PC-9 (cell line): ENCODE data around the gene GPR137. TPM values are rescaled to one million over a fixed set of nuclear protein-coding genes. Genes with fewer than 3 reads are reported as not detected.
A peak's percentile ranks its signal among the peaks of the same experiment; 100 is the strongest.

Source experiments
- Bru-seq: library from RNA; stranded (reverse); fragments of 400-500 nt; gene quantifications from one replicate; lab custom pipeline; 2021; lab: Mats Ljungman, UMichigan
- BruChase-seq, 2 experiments: library from RNA; stranded (reverse); fragments of 400-500 nt; gene quantifications; one replicate each; lab custom pipeline; 2021; lab: Mats Ljungman, UMichigan
- BruUV-seq: library from RNA; stranded (reverse); fragments of 400-500 nt; replicated peaks from 2 replicates; lab custom pipeline; 2021; lab: Mats Ljungman, UMichigan
- CTCF ChIA-PET: fragments of 300-600 bp; sonication (Branson Sonifier 250); formaldehyde crosslinking; loops from one replicate; lab custom pipeline; 2022; ENCODE audit warnings: antibody characterized with exemption; lab: Charles Lee
- POLR2A ChIA-PET: fragments of 300-600 bp; sonication (Branson Sonifier 250); formaldehyde crosslinking; loops from one replicate; lab custom pipeline; 2022; ENCODE audit warnings: antibody characterized with exemption; ENCODE audit not compliant: unreplicated experiment; lab: Charles Lee
- DNase-seq, 2 experiments: peaks; one replicate each; pipeline versions ENCODE4 v3.0.0 to v3.0.0-alpha.2; 2015 to 2022; ENCODE audit warnings: mixed read lengths in 1 of 2
- H2AFZ ChIP-seq: fragments of 200-600 bp; sonication (generic); 2 replicates; pipeline ENCODE4 v1.8.1; 2017; ENCODE audit warnings: antibody characterized with exemption
- H3F3A ChIP-seq: fragments of 200-600 bp; sonication (generic); 2 replicates; pipeline ENCODE4 v1.8.1; 2017; ENCODE audit warnings: antibody characterized with exemption, mild to moderate bottlenecking, low read depth; ENCODE audit not compliant: insufficient read depth
- H3K27ac ChIP-seq: fragments of 200-600 bp; sonication (generic); 2 replicates; pipeline ENCODE4 v1.6.1; 2016; ENCODE audit warnings: mixed run types
- H3K27me3 ChIP-seq: fragments of 200-600 bp; sonication (generic); 2 replicates; pipeline ENCODE4 v1.6.1; 2016; ENCODE audit warnings: low read depth, mixed run types; ENCODE audit not compliant: insufficient read depth
- H3K36me3 ChIP-seq: fragments of 200-600 bp; sonication (generic); 2 replicates; pipeline ENCODE4 v1.6.1; 2016; ENCODE audit warnings: low read depth, mixed run types
- H3K4me1 ChIP-seq: fragments of 200-600 bp; sonication (generic); replicated peaks from 2 replicates; pipeline ENCODE4 v1.6.1; 2016; ENCODE audit warnings: mixed run types; ENCODE audit not compliant: insufficient read depth
- H3K4me2 ChIP-seq: fragments of 200-600 bp; sonication (generic); 2 replicates; pipeline ENCODE4 v1.6.1; 2017; ENCODE audit warnings: mixed run types
- H3K4me3 ChIP-seq: fragments of 200-600 bp; sonication (generic); 2 replicates; pipeline ENCODE4 v1.6.1; 2016; ENCODE audit warnings: mixed run types
- H3K79me2 ChIP-seq: fragments of 200-600 bp; sonication (generic); 2 replicates; pipeline ENCODE4 v1.6.1; 2017; ENCODE audit warnings: low read depth, mixed run types
- H3K9me2 ChIP-seq: fragments of 200-600 bp; sonication (generic); 2 replicates; pipeline ENCODE4 v1.8.1; 2017; ENCODE audit warnings: mild to moderate bottlenecking; ENCODE audit not compliant: insufficient read depth
- H3K9me3 ChIP-seq: fragments of 200-600 bp; sonication (generic); 2 replicates; pipeline ENCODE4 v1.8.1; 2016; ENCODE audit warnings: low read depth; ENCODE audit not compliant: insufficient read depth
- H4K20me1 ChIP-seq: fragments of 200-600 bp; sonication (generic); 2 replicates; pipeline ENCODE4 v1.8.1; 2017; ENCODE audit not compliant: insufficient read depth
- EZH2 ChIP-seq: fragments of 200-600 bp; sonication (generic); IDR thresholded peaks from 2 replicates; pipeline ENCODE4 v1.8.0; 2017; ENCODE audit warnings: antibody characterized with exemption, low read depth
- intact Hi-C: fragments of 100-400 bp; cut with micrococcal nuclease; formaldehyde crosslinking; loops from one replicate; pipeline ENCODE4 v1.10.0; 2022; ENCODE audit not compliant: unreplicated experiment
- long read RNA-seq: library from polyadenylated mRNA; stranded (forward); transcript quantifications from one replicate; pipeline ENCODE4 v2.0.0, GENCODE V29; 2022
- total RNA-seq: library from RNA; stranded (reverse); gene quantifications from 2 replicates; pipeline ENCODE4 v1.2.3, GENCODE V29; 2021
- TF ChIP-seq, protein P1 (sequence below): fragments of 200-600 bp; sonication (generic); conservative IDR thresholded peaks from 2 replicates; pipeline ENCODE4 v1.6.1; 2017; ENCODE audit warnings: mixed run types, antibody characterized with exemption, mild to moderate bottlenecking, moderate library complexity

GPR137 gene
- total RNA-seq = 72.8 and 110 TPM in 2 replicates
- Bru-seq, nascent RNA = percentile 50 among the genes with signal in this experiment
- BruChase-seq, experiment 1, labeled RNA remaining after a 2-hour chase = percentile 65 among the genes with signal in this experiment
- percentile 89 among the genes with signal in this experiment for BruChase-seq, experiment 2, labeled RNA remaining after a 6-hour chase
- long read RNA-seq, transcript GPR137-204 (7 exons, 1,596 nt) = major isoform, 5 of 55 reads
- long read RNA-seq, partial matches to known transcripts = 5 of 55 reads
- long read RNA-seq, other reads (novel, unspliced or antisense) = 40 of 55 reads

- Histone ChIP-seq H3K4me2 (peak within 1 kb of the TSS; percentile 82), H3K27ac (peak within 1 kb of the TSS; percentile 54), H3K4me1 (peaks cover 22% of the 10 kb centered on the region), H2AFZ (peak within 1 kb of the TSS; percentile 83), H3K9me3 (no peaks in the 10 kb centered on the region), H3K9me2 (no peaks in the 10 kb centered on the region), H3K79me2 (peaks cover 15% of the 10 kb centered on the region; the same call in 1 of the 2 replicates), H3K27me3 (no peaks in the 10 kb centered on the region), H3F3A (peaks cover 17% of the 10 kb centered on the region; the same call in 1 of the 2 replicates), H3K4me3 (peak within 1 kb of the TSS; percentile 67), H3K36me3 (no peaks in the 10 kb centered on the region), H4K20me1 (no peaks in the 10 kb centered on the region)
- POLR2A ChIA-PET = interaction anchor here (0.5 to 0.7 kb wide), 5 partner anchors 14 to 319 kb away, joined by 3 to 5 read pairs (median 4); no protein-coding TSS in a partner anchor
- TF ChIP-seq, protein P1, sequence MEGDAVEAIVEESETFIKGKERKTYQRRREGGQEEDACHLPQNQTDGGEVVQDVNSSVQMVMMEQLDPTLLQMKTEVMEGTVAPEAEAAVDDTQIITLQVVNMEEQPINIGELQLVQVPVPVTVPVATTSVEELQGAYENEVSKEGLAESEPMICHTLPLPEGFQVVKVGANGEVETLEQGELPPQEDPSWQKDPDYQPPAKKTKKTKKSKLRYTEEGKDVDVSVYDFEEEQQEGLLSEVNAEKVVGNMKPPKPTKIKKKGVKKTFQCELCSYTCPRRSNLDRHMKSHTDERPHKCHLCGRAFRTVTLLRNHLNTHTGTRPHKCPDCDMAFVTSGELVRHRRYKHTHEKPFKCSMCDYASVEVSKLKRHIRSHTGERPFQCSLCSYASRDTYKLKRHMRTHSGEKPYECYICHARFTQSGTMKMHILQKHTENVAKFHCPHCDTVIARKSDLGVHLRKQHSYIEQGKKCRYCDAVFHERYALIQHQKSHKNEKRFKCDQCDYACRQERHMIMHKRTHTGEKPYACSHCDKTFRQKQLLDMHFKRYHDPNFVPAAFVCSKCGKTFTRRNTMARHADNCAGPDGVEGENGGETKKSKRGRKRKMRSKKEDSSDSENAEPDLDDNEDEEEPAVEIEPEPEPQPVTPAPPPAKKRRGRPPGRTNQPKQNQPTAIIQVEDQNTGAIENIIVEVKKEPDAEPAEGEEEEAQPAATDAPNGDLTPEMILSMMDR = no peak; the same call in 1 of the 2 replicates
- no peak for TF ChIP-seq EZH2
- CTCF ChIA-PET = interaction anchor here (0.6 to 1.5 kb wide), 11 partner anchors 13 to 588 kb away, joined by 3 to 11 read pairs (median 6); partner anchors contain the start of gene PRDX5
- intact Hi-C loops = loop anchor here (1.0 kb wide), 2 partner anchors 15 to 20 kb away; partner anchors contain the start of gene ESRRA
- peak; percentile 64 to 92 for DNase-seq
- TSS peak; percentile 88 for BruUV-seq
Observed at GRCh38 chr11:64284962-64285884, at the start of gene GPR137. GPR137 (plus strand) TSS chr11:64285848; CDS start chr11:64286525, 677 bp downstream.

DNA sequence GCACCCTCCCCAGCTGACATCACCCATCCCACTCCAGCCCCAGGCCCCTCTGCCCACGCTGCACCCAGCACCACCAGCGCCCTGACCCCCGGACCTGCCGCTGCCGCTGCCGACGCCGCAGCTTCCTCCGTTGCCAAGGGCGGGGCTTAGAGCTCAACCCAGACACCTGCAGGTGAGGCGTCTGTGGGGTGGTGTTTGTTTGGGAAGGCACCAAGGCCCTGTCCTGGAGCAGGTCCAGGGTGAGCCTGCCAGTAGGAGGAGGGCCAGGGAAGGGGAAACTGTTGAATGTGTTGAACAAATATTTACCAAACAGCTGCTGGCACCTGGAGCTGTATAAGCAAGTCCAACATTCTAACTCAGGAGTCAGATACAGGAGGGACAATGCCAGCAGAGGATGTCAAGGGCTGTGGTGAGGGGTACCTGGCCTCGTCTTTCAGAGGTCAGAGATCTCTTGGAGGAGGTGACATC, 48.1 kb upstream of the GPR137 start:
- peaks cover 41% of the 10 kb centered on the region for H3K4me1 ChIP-seq
- BruUV-seq = no TSS peak
- H3F3A ChIP-seq = peaks cover 43% of the 10 kb centered on the region
- DNase-seq = peak in 1 of 2 experiments; percentile 72
- H3K4me3 ChIP-seq = no peak overlapping the region
- H3K9me3 ChIP-seq = no peaks in the 10 kb centered on the region
- H3K4me2 ChIP-seq = no peak overlapping the region
- intact Hi-C loops = no loop called here
- ChIA-PET CTCF (interaction anchor here (0.6 to 0.8 kb wide), 3 partner anchors 80 to 271 kb away, joined by 3 to 4 read pairs (median 3); partner anchors contain the start of gene PRDX5), POLR2A (interaction anchor here (0.6 to 0.8 kb wide), 4 partner anchors 8 to 541 kb away, joined by 3 to 7 read pairs (median 6); partner anchors contain the start of gene TRMT112)
- peaks cover 13% of the 10 kb centered on the region for H4K20me1 ChIP-seq
- H3K27me3 ChIP-seq = no peaks in the 10 kb centered on the region
- no peaks in the 10 kb centered on the region for H3K9me2 ChIP-seq
- H2AFZ ChIP-seq = no peak overlapping the region
- H3K27ac ChIP-seq = no peak overlapping the region
- TF ChIP-seq EZH2 = no peak
- TF ChIP-seq, protein P1 = no peak
- H3K36me3 ChIP-seq = no peaks in the 10 kb centered on the region; the same call in 1 of the 2 replicates
- H3K79me2 ChIP-seq = peaks cover 24% of the 10 kb centered on the region
